NCI-H526 treated with DMSO at 0.1 percent for 48 hours (cell line): ENCODE results near the gene ABHD17C.
"Not testable (repeated sequence)": the region's sequence is repeated elsewhere in the genome, so short reads cannot be mapped to it uniquely, and the experiment has no call there.

ENCODE experiments used
- DNase-seq: peaks from one replicate; lab custom pipeline; 2025; lab: John Stamatoyannopoulos, UW

ABHD17C gene

GRCh38 chr15:80730926-80731325, 35.8 kb downstream of the ABHD17C start:
- DNase-seq: no peak

- DNase-seq: no peak
Observed at GRCh38 chr15:80732167-80732566, 37.1 kb downstream of the ABHD17C start.

GRCh38 chr15:80732818-80733217, 37.7 kb downstream of the ABHD17C start:
- DNase-seq: no peak

- DNase-seq: no peak
Observed at GRCh38 chr15:80733460-80733859, 38.4 kb downstream of the ABHD17C start.

GRCh38 chr15:80735344-80735743, 40.2 kb downstream of the ABHD17C start:
- DNase-seq: no peak

- no peak for DNase-seq
Observed at GRCh38 chr15:80736560-80736959, 41.5 kb downstream of the ABHD17C start.

- no peak for DNase-seq
Observed at GRCh38 chr15:80739919-80740318, 44.8 kb downstream of the ABHD17C start.

- DNase-seq: no peak
Observed at GRCh38 chr15:80742081-80742480, 47.0 kb downstream of the ABHD17C start.

- DNase-seq: no peak
Observed at GRCh38 chr15:80743189-80743833, 48.2 kb downstream of the ABHD17C start.

GRCh38 chr15:80744415-80744814, 49.3 kb downstream of the ABHD17C start:
- no peak for DNase-seq

- no peak for DNase-seq
Observed at GRCh38 chr15:80744826-80745225, 49.7 kb downstream of the ABHD17C start.

- DNase-seq: no peak
Observed at GRCh38 chr15:80745888-80746287, 50.8 kb downstream of the ABHD17C start.

GRCh38 chr15:80747317-80748053, 52.4 kb downstream of the ABHD17C start:
- no peak for DNase-seq

GRCh38 chr15:80749589-80749988, 54.5 kb downstream of the ABHD17C start:
- no peak for DNase-seq

- no peak for DNase-seq
Observed at GRCh38 chr15:80750575-80750974, 55.5 kb downstream of the ABHD17C start.

GRCh38 chr15:80752204-80752603, 57.1 kb downstream of the ABHD17C start:
- no peak for DNase-seq

GRCh38 chr15:80753161-80753560, 58.1 kb downstream of the ABHD17C start:
- no peak for DNase-seq

- no peak for DNase-seq
Observed at GRCh38 chr15:80754014-80754413, 58.9 kb downstream of the ABHD17C start.

GRCh38 chr15:80755885-80756284, 60.8 kb downstream of the ABHD17C start:
- no peak for DNase-seq

- DNase-seq: no peak
Observed at GRCh38 chr15:80758130-80758745, 63.1 kb downstream of the ABHD17C start.

GRCh38 chr15:80760960-80761359, 65.8 kb downstream of the ABHD17C start:
- no peak for DNase-seq

- no peak for DNase-seq
Observed at GRCh38 chr15:80761754-80762153, 66.6 kb downstream of the ABHD17C start.

GRCh38 chr15:80763235-80763634, 68.1 kb downstream of the ABHD17C start:
- not testable (repeated sequence) for DNase-seq
